ENCODE results near the gene DNPEP.

DNPEP gene

DNA sequence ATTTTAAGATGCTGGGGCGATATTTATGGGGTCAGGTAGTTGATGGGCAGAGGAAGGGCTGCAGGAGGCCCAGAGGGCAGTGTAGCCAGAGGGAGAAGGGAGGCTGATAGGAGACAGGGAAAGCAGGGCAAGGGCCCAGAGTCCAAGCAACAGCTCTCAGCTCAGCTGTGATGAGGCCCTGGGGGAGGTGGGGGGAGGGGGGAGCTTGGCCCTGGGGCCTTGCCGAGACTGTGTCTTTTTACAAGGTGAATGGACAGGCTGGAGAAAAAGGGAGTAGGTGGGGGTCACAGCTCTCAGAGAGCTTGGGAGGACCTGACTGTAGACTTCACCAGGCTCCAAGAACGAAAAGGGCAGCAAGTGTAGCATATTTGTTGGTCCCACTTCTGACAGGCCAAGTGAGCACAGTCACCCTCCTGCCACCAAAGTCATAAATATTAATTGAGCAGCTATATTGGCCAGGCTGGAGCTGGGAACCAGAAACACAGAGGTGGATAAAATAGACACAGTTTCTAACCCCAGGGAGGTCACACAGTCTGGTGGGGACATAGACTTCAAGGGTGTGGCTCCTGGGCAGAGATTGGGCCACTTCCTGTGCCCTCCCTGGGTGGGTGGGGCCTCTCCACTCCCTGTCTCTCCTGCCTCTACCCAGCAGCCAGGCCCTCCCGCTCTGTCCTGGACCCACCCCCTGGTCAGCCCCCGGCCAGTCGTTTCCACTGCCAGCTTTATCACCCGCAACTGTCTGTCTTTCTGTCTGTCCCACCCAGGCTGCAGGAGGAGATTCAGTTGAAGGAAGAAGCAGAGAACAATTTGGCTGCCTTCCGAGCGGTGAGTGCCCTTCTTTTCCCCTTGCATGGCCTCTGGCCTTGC lies 31.9 kb upstream of the DNPEP start:
- FAIRE-seq (no peak), DNase-seq (ENCODE audit: insufficient read length, low spot score) (no peak)
- TF ChIP-seq POU2F2 (IDR thresholded peaks at IDR 0.05; ENCODE audit: low read depth, low read length), result no peak
- TF ChIP-seq POLR2A (IDR thresholded peaks at IDR 0.05; ENCODE audit: low read depth, low read length), result no peak
- no peak for TF ChIP-seq SPI1 (IDR thresholded peaks at IDR 0.05; ENCODE audit: low read depth, low read length)
- TF ChIP-seq POLR2AphosphoS5 (IDR thresholded peaks at IDR 0.05; ENCODE audit: low read depth, low read length), result no peak
- TF ChIP-seq PAX5 (IDR thresholded peaks at IDR 0.05; ENCODE audit: insufficient read depth, low read length, severe bottlenecking), result no peak
- TF ChIP-seq TAF1 (IDR thresholded peaks at IDR 0.05; ENCODE audit: low read depth, low read length), result no peak

DNA sequence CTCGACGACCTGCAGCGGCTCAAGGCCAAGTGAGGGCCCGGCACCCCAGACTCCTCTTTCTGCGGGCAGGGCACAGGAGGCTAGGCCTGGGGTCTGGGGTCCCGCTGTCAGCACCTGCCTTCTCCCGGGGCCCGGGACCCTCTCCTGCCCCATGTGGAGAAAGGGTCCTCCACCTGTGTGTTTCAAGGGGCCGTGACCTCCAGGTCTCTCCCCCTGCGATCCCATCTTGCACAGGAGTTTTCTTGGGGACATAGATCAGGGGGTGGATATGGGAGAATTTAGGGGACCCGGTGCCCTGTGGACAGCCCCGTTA lies 31.3 kb upstream of the DNPEP start:
- DNase-seq (ENCODE audit: insufficient read length, low spot score), result no peak

DNA sequence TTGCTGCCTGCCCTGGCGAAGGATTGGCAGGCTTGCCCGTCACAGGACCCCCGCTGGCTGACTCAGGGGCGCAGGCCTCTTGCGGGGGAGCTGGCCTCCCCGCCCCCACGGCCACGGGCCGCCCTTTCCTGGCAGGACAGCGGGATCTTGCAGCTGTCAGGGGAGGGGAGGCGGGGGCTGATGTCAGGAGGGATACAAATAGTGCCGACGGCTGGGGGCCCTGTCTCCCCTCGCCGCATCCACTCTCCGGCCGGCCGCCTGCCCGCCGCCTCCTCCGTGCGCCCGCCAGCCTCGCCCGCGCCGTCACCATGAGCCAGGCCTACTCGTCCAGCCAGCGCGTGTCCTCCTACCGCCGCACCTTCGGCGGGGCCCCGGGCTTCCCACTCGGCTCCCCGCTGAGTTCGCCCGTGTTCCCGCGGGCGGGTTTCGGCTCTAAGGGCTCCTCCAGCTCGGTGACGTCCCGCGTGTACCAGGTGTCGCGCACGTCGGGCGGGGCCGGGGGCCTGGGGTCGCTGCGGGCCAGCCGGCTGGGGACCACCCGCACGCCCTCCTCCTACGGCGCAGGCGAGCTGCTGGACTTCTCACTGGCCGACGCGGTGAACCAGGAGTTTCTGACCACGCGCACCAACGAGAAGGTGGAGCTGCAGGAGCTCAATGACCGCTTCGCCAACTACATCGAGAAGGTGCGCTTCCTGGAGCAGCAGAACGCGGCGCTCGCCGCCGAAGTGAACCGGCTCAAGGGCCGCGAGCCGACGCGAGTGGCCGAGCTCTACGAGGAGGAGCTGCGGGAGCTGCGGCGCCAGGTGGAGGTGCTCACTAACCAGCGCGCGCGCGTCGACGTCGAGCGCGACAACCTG lies 30.7 kb upstream of the DNPEP start, which contains the start of gene DES:
TSS of gene DES (plus strand) at position 223 of the 857 bp plus-strand sequence. CDS start at position 309, 86 bp downstream.
- TF ChIP-seq POLR2A (IDR thresholded peaks at IDR 0.05; ENCODE audit: low read depth, low read length) (no peak), PAX5 (IDR thresholded peaks at IDR 0.05; ENCODE audit: insufficient read depth, low read length, severe bottlenecking) (no peak), SPI1 (IDR thresholded peaks at IDR 0.05; ENCODE audit: low read depth, low read length) (no peak), POLR2AphosphoS5 (IDR thresholded peaks at IDR 0.05; ENCODE audit: low read depth, low read length) (no peak), TAF1 (IDR thresholded peaks at IDR 0.05; ENCODE audit: low read depth, low read length) (no peak), POU2F2 (IDR thresholded peaks at IDR 0.05; ENCODE audit: low read depth, low read length) (no peak)
- FAIRE-seq (no peak), DNase-seq (ENCODE audit: insufficient read length, low spot score) (no peak)

More for the DNA sequence above, 31.3 kb upstream of the DNPEP start:
- FAIRE-seq, result no peak
- no peak for TF ChIP-seq POLR2AphosphoS5 (IDR thresholded peaks at IDR 0.05; ENCODE audit: low read depth, low read length)
- no peak for TF ChIP-seq POU2F2 (IDR thresholded peaks at IDR 0.05; ENCODE audit: low read depth, low read length)
- no peak for TF ChIP-seq SPI1 (IDR thresholded peaks at IDR 0.05; ENCODE audit: low read depth, low read length)
- TF ChIP-seq PAX5 (IDR thresholded peaks at IDR 0.05; ENCODE audit: insufficient read depth, low read length, severe bottlenecking), result no peak
- no peak for TF ChIP-seq POLR2A (IDR thresholded peaks at IDR 0.05; ENCODE audit: low read depth, low read length)
- no peak for TF ChIP-seq TAF1 (IDR thresholded peaks at IDR 0.05; ENCODE audit: low read depth, low read length)

DNA sequence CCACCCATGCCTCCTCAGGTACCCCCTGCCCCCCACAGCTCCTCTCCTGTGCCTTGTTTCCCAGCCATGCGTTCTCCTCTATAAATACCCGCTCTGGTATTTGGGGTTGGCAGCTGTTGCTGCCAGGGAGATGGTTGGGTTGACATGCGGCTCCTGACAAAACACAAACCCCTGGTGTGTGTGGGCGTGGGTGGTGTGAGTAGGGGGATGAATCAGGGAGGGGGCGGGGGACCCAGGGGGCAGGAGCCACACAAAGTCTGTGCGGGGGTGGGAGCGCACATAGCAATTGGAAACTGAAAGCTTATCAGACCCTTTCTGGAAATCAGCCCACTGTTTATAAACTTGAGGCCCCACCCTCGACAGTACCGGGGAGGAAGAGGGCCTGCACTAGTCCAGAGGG lies 29.7 kb upstream of the DNPEP start:
- DNase-seq (ENCODE audit: insufficient read length, low spot score), result no peak
- FAIRE-seq, result no peak
- TF ChIP-seq POLR2A (IDR thresholded peaks at IDR 0.05; ENCODE audit: low read depth, low read length) (no peak), TAF1 (IDR thresholded peaks at IDR 0.05; ENCODE audit: low read depth, low read length) (no peak), POLR2AphosphoS5 (IDR thresholded peaks at IDR 0.05; ENCODE audit: low read depth, low read length) (no peak), PAX5 (IDR thresholded peaks at IDR 0.05; ENCODE audit: insufficient read depth, low read length, severe bottlenecking) (no peak), POU2F2 (IDR thresholded peaks at IDR 0.05; ENCODE audit: low read depth, low read length) (no peak), SPI1 (IDR thresholded peaks at IDR 0.05; ENCODE audit: low read depth, low read length) (no peak)

DNA sequence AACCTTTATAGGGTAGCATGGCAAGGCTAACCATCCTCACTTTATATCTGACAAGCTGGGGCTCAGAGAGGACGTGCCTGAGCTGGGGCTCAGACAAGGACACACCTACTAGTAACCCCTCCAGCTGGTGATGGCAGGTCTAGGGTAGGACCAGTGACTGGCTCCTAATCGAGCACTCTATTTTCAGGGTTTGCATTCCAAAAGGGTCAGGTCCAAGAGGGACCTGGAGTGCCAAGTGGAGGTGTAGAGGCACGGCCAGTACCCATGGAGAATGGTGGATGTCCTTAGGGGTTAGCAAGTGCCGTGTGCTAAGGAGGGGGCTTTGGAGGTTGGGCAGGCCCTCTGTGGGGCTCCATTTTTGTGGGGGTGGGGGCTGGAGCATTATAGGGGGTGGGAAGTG lies 29.2 kb upstream of the DNPEP start:
- TF ChIP-seq POLR2AphosphoS5 (IDR thresholded peaks at IDR 0.05; ENCODE audit: low read depth, low read length) (no peak), PAX5 (IDR thresholded peaks at IDR 0.05; ENCODE audit: insufficient read depth, low read length, severe bottlenecking) (no peak), POLR2A (IDR thresholded peaks at IDR 0.05; ENCODE audit: low read depth, low read length) (no peak), POU2F2 (IDR thresholded peaks at IDR 0.05; ENCODE audit: low read depth, low read length) (no peak), TAF1 (IDR thresholded peaks at IDR 0.05; ENCODE audit: low read depth, low read length) (no peak), SPI1 (IDR thresholded peaks at IDR 0.05; ENCODE audit: low read depth, low read length) (no peak)
- FAIRE-seq (no peak), DNase-seq (ENCODE audit: insufficient read length, low spot score) (no peak)

DNA sequence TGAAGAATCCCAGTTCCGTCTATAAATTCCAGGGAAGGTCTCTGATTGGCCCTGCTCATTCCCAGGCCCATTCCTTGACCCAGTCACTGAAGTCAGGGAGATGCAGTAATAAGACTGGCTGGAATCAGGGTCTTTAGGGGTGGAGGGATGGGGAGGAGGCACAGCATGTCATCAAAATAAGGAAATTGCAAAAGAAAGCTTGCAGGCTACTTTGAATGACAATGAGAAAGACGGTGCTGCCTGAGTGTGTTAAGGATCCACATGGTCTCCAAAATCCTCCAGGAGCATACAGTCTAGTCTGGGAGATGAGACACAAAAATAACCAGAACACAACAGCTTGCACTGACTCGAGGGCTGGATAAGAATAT lies 28.5 kb upstream of the DNPEP start:
- no peak for FAIRE-seq
- no peak for DNase-seq (ENCODE audit: insufficient read length, low spot score)
- TF ChIP-seq PAX5 (IDR thresholded peaks at IDR 0.05; ENCODE audit: insufficient read depth, low read length, severe bottlenecking) (no peak), SPI1 (IDR thresholded peaks at IDR 0.05; ENCODE audit: low read depth, low read length) (no peak), POLR2AphosphoS5 (IDR thresholded peaks at IDR 0.05; ENCODE audit: low read depth, low read length) (no peak), POLR2A (IDR thresholded peaks at IDR 0.05; ENCODE audit: low read depth, low read length) (no peak)

DNA sequence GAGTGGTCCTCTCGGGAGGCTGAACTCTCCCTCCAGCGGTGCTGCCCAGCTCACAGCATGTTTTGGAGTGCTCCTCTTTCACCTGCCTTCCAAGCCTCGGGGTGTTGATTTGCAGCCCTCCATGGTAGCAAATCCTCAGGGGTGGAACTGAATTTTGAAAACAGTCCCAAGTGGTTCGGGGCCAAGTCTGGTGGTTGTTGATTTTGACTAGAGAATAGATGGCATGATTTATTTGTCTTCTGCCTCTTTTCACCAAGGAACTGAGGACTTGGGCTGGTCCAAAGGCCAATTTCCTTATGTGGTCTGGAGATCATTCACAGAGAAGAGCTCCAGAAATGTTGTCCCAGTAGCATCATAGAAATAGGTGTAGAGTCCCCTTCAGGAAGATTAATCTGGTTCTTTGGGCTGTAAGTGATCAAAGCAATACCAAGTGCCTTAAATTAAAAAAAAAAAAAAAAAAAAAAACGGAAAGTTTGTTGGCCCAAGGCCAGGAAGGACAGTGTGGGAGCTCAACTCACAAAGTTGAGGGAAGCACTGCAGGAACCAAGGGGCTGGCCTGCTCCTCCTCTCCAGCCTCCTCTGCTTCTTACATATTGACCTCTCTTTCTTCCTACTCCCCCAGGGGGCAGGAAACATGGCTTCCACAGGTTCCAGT lies 28.0 kb upstream of the DNPEP start:
- no peak for DNase-seq (ENCODE audit: insufficient read length, low spot score)
- FAIRE-seq, result no peak

DNA sequence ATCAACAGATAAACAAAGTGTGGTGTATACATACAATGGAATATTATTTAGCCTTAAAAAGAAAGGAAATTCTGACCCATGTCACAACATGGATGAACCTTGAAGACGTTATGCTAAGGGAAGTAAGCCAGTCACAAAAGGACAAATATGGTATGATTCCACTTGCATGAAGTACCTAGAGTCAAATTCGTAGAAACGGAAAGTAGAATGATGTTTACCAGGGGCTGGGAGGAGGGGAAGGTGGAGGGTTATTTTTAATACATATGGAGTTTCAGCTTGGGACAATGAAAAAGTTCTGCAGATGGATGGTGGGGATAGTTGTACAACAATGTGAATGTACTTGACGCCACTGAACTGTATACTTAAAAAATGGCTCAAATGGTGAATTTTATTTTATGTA lies 27.1 kb upstream of the DNPEP start:
- TF ChIP-seq POLR2A (IDR thresholded peaks at IDR 0.05; ENCODE audit: low read depth, low read length) (no peak), POLR2AphosphoS5 (IDR thresholded peaks at IDR 0.05; ENCODE audit: low read depth, low read length) (no peak), PAX5 (IDR thresholded peaks at IDR 0.05; ENCODE audit: insufficient read depth, low read length, severe bottlenecking) (no peak), TAF1 (IDR thresholded peaks at IDR 0.05; ENCODE audit: low read depth, low read length) (no peak), SPI1 (IDR thresholded peaks at IDR 0.05; ENCODE audit: low read depth, low read length) (no peak), POU2F2 (IDR thresholded peaks at IDR 0.05; ENCODE audit: low read depth, low read length) (no peak)
- no peak for DNase-seq (ENCODE audit: insufficient read length, low spot score)
- no peak for FAIRE-seq

More for the DNA sequence above, 28.0 kb upstream of the DNPEP start:
- no peak for TF ChIP-seq POLR2AphosphoS5 (IDR thresholded peaks at IDR 0.05; ENCODE audit: low read depth, low read length)
- TF ChIP-seq POLR2A (IDR thresholded peaks at IDR 0.05; ENCODE audit: low read depth, low read length), result no peak
- no peak for TF ChIP-seq PAX5 (IDR thresholded peaks at IDR 0.05; ENCODE audit: insufficient read depth, low read length, severe bottlenecking)
- TF ChIP-seq SPI1 (IDR thresholded peaks at IDR 0.05; ENCODE audit: low read depth, low read length), result no peak
- no peak for TF ChIP-seq TAF1 (IDR thresholded peaks at IDR 0.05; ENCODE audit: low read depth, low read length)
- TF ChIP-seq POU2F2 (IDR thresholded peaks at IDR 0.05; ENCODE audit: low read depth, low read length), result no peak

DNA sequence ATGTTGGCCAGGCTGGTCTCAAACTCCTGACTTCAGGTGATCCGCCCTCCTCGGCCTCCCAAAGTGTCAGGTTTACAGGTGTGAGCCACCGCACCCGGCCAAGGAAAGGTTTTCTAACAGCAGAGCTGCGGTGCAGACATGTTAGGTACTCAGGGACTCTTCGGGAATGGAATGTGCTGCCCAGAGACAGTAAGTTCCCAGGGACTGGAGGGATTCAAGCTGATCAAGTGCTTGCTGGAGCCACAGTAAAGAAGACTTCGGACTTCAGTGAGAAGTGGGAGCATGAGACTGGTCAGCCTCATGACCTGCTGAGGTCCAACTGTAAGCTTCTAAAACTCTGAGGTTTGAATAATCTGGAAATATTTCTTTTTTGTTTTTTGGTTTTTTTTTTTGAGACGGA lies 22.7 kb upstream of the DNPEP start:
- no peak for TF ChIP-seq TAF1 (IDR thresholded peaks at IDR 0.05; ENCODE audit: low read depth, low read length)
- no peak for TF ChIP-seq PAX5 (IDR thresholded peaks at IDR 0.05; ENCODE audit: insufficient read depth, low read length, severe bottlenecking)
- no peak for TF ChIP-seq POLR2AphosphoS5 (IDR thresholded peaks at IDR 0.05; ENCODE audit: low read depth, low read length)
- no peak for TF ChIP-seq POU2F2 (IDR thresholded peaks at IDR 0.05; ENCODE audit: low read depth, low read length)
- no peak for TF ChIP-seq POLR2A (IDR thresholded peaks at IDR 0.05; ENCODE audit: low read depth, low read length)
- no peak for FAIRE-seq
- DNase-seq (ENCODE audit: insufficient read length, low spot score), result no peak
